Retinal pigment epithelial cell (primary cell): ENCODE measurements around the gene BCKDHB.
"Not testable (repeated sequence)": the region's sequence is repeated elsewhere in the genome, so short reads cannot be mapped to it uniquely, and the experiment has no call there.

Experiments used
- DNase-seq: peaks from one replicate; pipeline ENCODE4 v3.0.0-alpha.2; 2010; ENCODE audit warnings: low read depth
- H3K4me3 ChIP-seq: 2 replicates; pipeline ENCODE4 v1.5.1; 2011; ENCODE audit warnings: mild to moderate bottlenecking, low read length, control low read depth, moderate library complexity
- TF ChIP-seq, protein P1 (sequence below): conservative IDR thresholded peaks from 2 replicates; pipeline ENCODE4 v1.5.1; 2011; ENCODE audit warnings: low read depth, low read length, control low read depth, inconsistent platforms

BCKDHB gene

DNA sequence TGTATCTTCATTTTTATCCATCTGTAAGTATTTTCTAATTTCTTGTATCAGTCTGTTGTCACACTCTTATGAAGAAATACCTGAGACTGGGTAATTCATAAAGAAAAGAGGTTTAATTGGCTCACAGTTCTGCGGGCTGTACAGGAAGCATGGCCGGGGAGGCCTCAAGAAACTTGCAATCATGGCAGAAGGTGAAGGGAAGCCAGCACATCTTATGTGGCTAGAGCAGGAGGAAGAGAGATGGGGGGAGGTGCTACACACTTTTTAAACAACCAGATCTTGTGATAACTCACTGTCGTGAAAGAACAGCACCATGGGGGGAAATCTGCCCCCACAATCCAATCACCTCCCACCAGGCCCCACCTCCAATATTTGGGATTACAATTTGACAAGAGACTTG is 10.9 kb upstream of the BCKDHB start:
- DNase-seq, result no peak
- TF ChIP-seq, protein P1, sequence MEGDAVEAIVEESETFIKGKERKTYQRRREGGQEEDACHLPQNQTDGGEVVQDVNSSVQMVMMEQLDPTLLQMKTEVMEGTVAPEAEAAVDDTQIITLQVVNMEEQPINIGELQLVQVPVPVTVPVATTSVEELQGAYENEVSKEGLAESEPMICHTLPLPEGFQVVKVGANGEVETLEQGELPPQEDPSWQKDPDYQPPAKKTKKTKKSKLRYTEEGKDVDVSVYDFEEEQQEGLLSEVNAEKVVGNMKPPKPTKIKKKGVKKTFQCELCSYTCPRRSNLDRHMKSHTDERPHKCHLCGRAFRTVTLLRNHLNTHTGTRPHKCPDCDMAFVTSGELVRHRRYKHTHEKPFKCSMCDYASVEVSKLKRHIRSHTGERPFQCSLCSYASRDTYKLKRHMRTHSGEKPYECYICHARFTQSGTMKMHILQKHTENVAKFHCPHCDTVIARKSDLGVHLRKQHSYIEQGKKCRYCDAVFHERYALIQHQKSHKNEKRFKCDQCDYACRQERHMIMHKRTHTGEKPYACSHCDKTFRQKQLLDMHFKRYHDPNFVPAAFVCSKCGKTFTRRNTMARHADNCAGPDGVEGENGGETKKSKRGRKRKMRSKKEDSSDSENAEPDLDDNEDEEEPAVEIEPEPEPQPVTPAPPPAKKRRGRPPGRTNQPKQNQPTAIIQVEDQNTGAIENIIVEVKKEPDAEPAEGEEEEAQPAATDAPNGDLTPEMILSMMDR, result no peak
- no peak overlapping the region for H3K4me3 ChIP-seq

DNA sequence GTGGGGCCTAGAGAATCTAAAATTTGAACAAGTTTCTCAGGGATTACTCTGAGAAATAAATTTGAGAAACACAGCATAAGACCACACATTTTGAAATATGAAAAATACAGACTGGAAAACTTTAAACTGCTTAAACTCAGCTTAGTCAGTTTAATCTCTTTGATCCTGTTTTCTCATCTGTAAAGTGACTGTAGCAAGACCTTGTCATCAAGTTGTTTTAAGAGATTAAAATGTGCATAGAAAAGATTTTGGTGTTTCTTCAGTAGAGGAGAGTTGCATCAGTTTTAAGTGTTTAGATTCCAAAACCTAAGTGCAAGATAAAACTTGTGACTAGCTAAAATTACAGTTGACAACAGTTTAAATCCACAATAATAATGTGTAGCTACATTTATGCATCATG is 8.1 kb upstream of the BCKDHB start:
- TF ChIP-seq, protein P1, result no peak
- peak; percentile 27 for DNase-seq

DNA sequence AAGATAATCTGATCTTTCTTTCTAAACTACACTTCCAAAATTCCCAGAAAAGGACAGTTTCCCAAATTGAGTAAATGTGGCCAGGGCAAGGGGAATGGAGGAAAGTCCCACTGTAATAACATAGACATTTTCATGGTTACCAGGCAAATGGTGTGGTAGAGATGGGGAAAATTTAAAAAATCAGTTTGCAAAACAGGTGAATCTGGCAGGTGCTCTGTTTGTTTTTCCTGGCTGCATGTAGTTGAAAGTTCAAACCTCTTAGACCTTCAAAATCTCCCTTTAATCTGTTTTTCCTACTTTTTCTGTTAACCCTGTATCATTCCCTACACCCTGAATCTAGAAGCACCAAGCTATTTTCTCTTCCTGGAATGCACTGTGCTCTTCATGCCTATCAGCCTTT is 2.0 kb upstream of the BCKDHB start:
- DNase-seq, result no peak
- TF ChIP-seq, protein P1, result no peak
- no peak overlapping the region for H3K4me3 ChIP-seq

More for the DNA sequence above, 8.1 kb upstream of the BCKDHB start:
- H3K4me3 ChIP-seq, result no peak overlapping the region

DNA sequence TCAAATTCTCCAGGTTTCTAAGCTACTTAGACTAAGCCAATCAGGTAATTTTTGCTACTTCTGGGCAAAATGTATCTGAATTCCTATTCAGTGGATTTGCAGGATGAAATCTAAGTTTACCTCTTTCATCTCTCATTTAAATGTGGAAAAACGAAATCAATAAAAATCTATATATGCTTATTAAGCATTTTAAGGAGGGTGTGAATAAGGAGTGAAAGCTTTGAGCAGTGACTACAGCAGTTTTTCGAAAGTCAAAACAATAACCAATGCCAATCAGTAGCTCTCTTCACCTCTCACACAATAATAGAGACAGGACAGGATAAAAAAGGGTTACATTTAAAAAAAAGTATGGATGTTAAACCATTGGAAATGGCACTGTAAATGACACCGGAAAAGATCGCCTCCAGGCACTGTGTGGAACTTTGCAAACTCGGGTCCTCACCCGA is 476 bp upstream of the BCKDHB start:
- DNase-seq, result no peak
- TF ChIP-seq, protein P1, result no peak
- H3K4me3 ChIP-seq, result peak overlapping the region; percentile 50

DNA sequence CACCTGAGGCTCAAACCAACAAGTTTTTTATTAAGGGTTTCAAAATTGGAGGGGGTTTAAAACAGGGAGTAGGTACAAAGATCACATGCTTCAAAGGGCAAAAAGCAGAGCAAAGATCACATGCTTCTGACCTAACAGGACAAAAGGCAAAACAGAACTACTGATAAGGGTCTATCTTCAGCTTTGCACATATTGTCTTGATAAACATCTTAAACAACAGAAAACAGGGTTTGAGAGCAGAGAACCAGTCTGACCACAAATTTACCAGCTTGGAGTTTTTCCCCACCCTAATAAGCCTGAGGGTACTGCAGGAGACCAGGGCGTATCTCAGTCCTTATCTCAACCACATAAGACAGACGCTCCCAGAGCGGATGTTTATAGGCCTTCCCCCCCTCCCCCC is 16.1 kb downstream of the BCKDHB start:
- DNase-seq, H3K4me3 ChIP-seq: not testable (repeated sequence)

DNA sequence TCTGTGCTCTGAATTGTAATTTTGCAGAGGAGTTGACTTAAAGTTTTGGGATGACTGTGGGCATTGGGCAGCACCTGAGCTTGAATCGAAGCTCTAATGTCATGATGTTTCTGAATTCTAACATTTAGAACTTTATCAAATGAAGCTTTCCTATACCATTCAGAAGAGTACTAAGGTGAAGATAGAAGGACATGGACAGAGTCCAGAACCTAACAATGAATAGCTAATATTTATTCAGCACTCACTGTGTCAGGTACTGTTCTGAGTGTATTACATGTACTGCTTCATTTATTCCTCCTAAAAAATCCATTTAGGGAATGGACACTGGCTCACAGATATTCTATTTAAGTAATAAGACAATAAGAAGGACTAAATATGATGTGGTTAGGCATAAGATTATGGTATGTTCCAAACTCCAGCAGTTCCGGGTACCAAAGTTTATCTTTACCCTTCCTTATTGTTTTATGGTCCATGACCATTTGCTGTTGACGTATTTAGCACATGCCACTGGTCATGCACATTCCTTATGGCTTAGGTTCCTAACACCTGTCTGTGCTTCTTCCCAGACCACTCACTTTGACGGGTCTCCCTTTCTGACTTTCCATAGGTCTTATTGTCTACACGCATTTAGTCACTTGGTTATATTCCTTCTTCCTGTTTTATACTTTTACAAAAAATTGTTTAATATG is 20.3 kb downstream of the BCKDHB start:
- DNase-seq, result no peak
- H3K4me3 ChIP-seq, result no peak overlapping the region
- TF ChIP-seq, protein P1, result no peak

DNA sequence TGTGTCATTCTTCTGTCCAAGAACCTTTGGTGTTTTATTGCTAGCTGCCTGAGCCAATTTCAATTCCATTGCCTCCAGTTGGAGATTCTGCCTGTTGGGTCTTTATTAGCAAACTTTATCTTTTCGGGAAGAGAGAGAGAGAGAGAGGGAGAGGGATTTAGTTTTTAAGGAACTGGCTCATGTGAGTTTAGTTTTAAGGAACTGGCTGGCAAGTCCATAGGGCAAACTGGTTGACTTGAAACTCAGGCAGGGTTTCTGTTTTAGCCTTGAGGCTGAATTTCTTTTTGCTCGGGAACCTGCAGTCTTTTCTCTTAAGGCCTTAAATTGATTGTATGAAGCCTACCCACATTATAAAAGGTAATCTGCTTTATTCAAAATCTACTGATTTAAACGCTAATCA is 23.0 kb downstream of the BCKDHB start:
- DNase-seq, result no peak
- TF ChIP-seq, protein P1, result no peak

DNA sequence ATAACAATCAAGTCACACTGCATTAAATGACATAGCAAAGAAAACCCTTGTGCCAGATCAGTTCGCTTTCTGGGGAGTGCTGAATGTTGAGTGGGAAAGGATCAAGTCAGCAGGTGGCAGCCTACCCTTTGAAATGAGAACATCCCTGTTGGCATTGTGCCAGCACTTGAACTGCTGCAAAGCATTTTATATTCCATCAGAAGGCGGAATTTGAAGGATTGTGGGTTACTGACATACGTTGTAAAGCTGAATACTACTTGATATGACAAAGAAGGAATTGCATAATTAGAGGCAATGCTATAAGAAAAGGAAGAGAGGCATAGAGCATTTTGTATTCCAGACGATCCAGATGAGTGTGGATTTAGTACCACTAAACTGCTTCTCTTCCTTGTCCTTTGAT is 26.5 kb downstream of the BCKDHB start:
- DNase-seq, result peak; percentile 59
- no peak overlapping the region for H3K4me3 ChIP-seq
- TF ChIP-seq, protein P1, result peak; percentile 65

More for the DNA sequence above, 23.0 kb downstream of the BCKDHB start:
- H3K4me3 ChIP-seq, result no peak overlapping the region
